ENCODE measurements around the gene STIM1.

STIM1 gene

DNA sequence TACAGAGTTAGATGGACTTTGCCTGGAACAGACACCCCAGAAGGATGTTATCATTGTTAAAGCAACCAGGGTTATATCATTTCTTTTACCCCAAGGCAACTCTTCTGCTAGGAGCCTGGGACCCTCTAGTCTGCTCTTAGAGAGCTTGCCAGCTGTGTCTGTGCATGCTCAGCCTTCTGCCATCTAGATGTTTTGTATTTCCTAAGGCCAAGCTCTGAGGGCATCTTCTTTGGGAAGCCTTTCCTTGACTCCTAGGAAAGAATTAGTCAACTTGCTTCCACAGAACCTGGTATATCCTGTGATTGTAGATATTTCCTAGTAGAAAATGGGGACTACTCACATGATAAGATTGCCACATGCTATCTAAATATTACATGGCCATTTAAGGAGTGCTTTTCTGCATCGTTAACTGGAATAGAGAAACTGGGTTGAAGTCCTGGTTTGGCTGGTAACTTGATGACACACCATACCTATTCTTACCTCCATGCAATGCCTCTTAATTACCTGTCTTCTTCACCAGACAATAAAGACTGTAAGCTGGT is 87.6 kb downstream of the STIM1 start:
- no peak for DNase-seq (ENCODE audit: low read depth, low spot score)
- H3K9me3 ChIP-seq (ENCODE audit: insufficient read depth, low read length) = no peaks in the 10 kb centered on the region
- H3K9ac ChIP-seq (ENCODE audit: insufficient read length, low read depth) = no peak overlapping the region
- no peak for TF ChIP-seq ZNF274 (IDR thresholded peaks at IDR 0.05; ENCODE audit: low read depth, low read length)
- no peak for TF ChIP-seq SUZ12 (IDR thresholded peaks at IDR 0.05; ENCODE audit: extremely low read depth, insufficient read depth, insufficient read length)
- TF ChIP-seq YY1 (IDR thresholded peaks at IDR 0.05; ENCODE audit: insufficient read depth, insufficient read length) = no peak
- no peak overlapping the region for H3K4me3 ChIP-seq (ENCODE audit: insufficient read length, low read depth)
- H3K36me3 ChIP-seq (ENCODE audit: insufficient read depth, insufficient read length, low read length) = no peaks in the 10 kb centered on the region
- H3K4me1 ChIP-seq (ENCODE audit: insufficient read depth, insufficient read length) = no peaks in the 10 kb centered on the region
- no peaks in the 10 kb centered on the region for H3K27me3 ChIP-seq (ENCODE audit: insufficient read depth, insufficient read length)

DNA sequence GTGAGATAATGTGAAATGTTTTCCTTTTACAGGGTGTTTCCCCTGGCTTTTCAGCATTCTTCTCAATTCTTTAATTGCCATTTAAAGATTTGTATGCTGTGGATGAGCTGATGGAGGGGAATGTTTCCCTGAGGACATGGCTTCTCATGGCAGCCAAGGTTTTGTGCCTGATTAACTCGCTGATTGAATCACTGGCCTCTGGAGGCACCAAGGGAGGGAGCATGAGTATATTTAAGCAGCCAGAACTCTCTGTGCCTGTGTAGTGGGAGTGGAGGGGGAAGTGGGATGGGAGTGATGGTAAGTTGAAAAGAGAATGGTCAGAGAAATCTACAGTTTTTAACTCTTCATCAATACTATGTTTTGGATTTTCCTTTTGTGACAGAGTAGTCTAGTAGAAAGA is 88.7 kb downstream of the STIM1 start:
- no peaks in the 10 kb centered on the region for H3K9me3 ChIP-seq (ENCODE audit: insufficient read depth, low read length)
- no peak for TF ChIP-seq YY1 (IDR thresholded peaks at IDR 0.05; ENCODE audit: insufficient read depth, insufficient read length)
- no peak for TF ChIP-seq ZNF274 (IDR thresholded peaks at IDR 0.05; ENCODE audit: low read depth, low read length)
- TF ChIP-seq SUZ12 (IDR thresholded peaks at IDR 0.05; ENCODE audit: extremely low read depth, insufficient read depth, insufficient read length) = no peak
- H3K36me3 ChIP-seq (ENCODE audit: insufficient read depth, insufficient read length, low read length) = no peaks in the 10 kb centered on the region
- DNase-seq (ENCODE audit: low read depth, low spot score) = no peak
- no peak overlapping the region for H3K9ac ChIP-seq (ENCODE audit: insufficient read length, low read depth)
- H3K4me1 ChIP-seq (ENCODE audit: insufficient read depth, insufficient read length) = no peaks in the 10 kb centered on the region
- no peak overlapping the region for H3K4me3 ChIP-seq (ENCODE audit: insufficient read length, low read depth)
- H3K27me3 ChIP-seq (ENCODE audit: insufficient read depth, insufficient read length) = no peaks in the 10 kb centered on the region

DNA sequence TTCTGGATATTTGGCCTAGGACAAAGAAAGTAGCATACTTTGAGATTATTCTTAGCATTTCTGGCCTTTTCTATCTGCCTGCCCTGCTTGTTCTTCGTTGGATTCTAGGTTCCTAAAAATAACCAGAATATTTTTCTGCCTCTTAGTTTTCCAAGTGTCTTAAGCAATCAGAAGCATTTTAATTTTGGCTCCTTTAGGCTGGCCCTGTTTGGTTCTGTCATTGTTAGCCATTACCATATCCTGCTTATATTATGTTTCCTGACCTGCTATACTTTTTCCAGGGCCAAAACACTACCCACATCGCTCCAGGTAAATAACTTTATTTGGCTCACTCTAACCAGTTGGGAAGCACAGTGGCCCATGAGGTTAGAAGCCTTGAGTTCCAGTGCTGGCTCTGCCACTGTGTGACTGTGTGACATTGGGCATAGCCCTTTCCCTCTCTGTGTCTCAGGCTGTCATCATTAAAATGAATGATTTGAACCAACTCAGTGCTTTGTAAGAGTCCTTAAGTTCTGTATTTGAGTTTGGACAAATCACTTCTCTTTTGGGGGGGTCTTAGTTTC is 91.1 kb downstream of the STIM1 start:
- Histone ChIP-seq H3K27me3 (ENCODE audit: insufficient read depth, insufficient read length) (no peaks in the 10 kb centered on the region), H3K4me1 (ENCODE audit: insufficient read depth, insufficient read length) (no peaks in the 10 kb centered on the region), H3K9me3 (ENCODE audit: insufficient read depth, low read length) (no peaks in the 10 kb centered on the region), H3K36me3 (ENCODE audit: insufficient read depth, insufficient read length, low read length) (no peaks in the 10 kb centered on the region), H3K4me3 (ENCODE audit: insufficient read length, low read depth) (no peak overlapping the region), H3K9ac (ENCODE audit: insufficient read length, low read depth) (no peak overlapping the region)
- no peak for DNase-seq (ENCODE audit: low read depth, low spot score)
- TF ChIP-seq SUZ12 (IDR thresholded peaks at IDR 0.05; ENCODE audit: extremely low read depth, insufficient read depth, insufficient read length) (no peak), YY1 (IDR thresholded peaks at IDR 0.05; ENCODE audit: insufficient read depth, insufficient read length) (no peak), ZNF274 (IDR thresholded peaks at IDR 0.05; ENCODE audit: low read depth, low read length) (no peak)

DNA sequence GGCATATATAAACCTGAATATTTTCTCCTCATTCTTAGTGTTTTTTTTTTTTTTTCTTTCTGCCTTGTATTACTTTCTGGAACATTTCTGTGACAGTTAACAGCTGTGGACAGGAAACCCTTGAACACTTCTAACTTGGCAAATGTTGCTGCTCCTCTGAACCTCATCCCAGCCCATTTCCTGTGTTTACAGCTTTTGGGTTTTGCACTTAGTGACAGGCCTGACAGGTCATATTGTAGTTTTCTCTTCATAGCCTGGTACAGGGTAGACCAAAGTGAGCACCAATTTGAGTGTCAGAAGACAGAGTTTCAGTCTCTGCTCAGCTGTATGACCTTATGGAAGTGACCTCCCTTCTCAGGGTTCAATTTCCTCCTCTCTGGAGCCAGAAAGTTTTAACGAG is 91.6 kb downstream of the STIM1 start:
- H3K27me3 ChIP-seq (ENCODE audit: insufficient read depth, insufficient read length) = no peaks in the 10 kb centered on the region
- no peak overlapping the region for H3K9ac ChIP-seq (ENCODE audit: insufficient read length, low read depth)
- H3K9me3 ChIP-seq (ENCODE audit: insufficient read depth, low read length) = no peaks in the 10 kb centered on the region
- H3K4me1 ChIP-seq (ENCODE audit: insufficient read depth, insufficient read length) = no peaks in the 10 kb centered on the region
- no peak for DNase-seq (ENCODE audit: low read depth, low spot score)
- H3K4me3 ChIP-seq (ENCODE audit: insufficient read length, low read depth) = no peak overlapping the region
- no peaks in the 10 kb centered on the region for H3K36me3 ChIP-seq (ENCODE audit: insufficient read depth, insufficient read length, low read length)
- TF ChIP-seq YY1 (IDR thresholded peaks at IDR 0.05; ENCODE audit: insufficient read depth, insufficient read length) (no peak), SUZ12 (IDR thresholded peaks at IDR 0.05; ENCODE audit: extremely low read depth, insufficient read depth, insufficient read length) (no peak), ZNF274 (IDR thresholded peaks at IDR 0.05; ENCODE audit: low read depth, low read length) (no peak)

DNA sequence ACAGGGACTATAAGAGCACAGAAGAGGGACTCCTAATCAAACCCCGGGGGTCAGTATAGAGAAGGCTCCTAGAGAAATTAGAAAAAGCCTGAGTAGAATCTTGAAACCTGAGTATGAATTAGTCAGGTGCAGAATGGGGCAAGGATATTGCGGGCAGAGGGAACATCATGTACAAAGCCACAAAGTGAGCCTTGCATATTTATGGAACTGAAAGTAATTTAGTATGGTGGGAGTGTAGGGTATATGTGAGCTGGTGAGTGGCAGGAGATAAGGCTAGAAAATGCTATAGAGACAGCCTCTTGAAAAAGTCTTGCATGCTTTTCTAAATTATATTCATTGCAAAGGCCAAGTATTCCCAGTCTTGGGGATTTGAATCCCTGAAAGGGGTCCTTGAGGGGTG is 93.7 kb downstream of the STIM1 start:
- DNase-seq (ENCODE audit: low read depth, low spot score) = no peak
- Histone ChIP-seq H3K36me3 (ENCODE audit: insufficient read depth, insufficient read length, low read length) (no peaks in the 10 kb centered on the region), H3K27me3 (ENCODE audit: insufficient read depth, insufficient read length) (no peaks in the 10 kb centered on the region), H3K9ac (ENCODE audit: insufficient read length, low read depth) (no peak overlapping the region), H3K4me1 (ENCODE audit: insufficient read depth, insufficient read length) (no peaks in the 10 kb centered on the region), H3K9me3 (ENCODE audit: insufficient read depth, low read length) (no peaks in the 10 kb centered on the region), H3K4me3 (ENCODE audit: insufficient read length, low read depth) (no peak overlapping the region)
- TF ChIP-seq YY1 (IDR thresholded peaks at IDR 0.05; ENCODE audit: insufficient read depth, insufficient read length) (no peak), ZNF274 (IDR thresholded peaks at IDR 0.05; ENCODE audit: low read depth, low read length) (no peak), SUZ12 (IDR thresholded peaks at IDR 0.05; ENCODE audit: extremely low read depth, insufficient read depth, insufficient read length) (no peak)

DNA sequence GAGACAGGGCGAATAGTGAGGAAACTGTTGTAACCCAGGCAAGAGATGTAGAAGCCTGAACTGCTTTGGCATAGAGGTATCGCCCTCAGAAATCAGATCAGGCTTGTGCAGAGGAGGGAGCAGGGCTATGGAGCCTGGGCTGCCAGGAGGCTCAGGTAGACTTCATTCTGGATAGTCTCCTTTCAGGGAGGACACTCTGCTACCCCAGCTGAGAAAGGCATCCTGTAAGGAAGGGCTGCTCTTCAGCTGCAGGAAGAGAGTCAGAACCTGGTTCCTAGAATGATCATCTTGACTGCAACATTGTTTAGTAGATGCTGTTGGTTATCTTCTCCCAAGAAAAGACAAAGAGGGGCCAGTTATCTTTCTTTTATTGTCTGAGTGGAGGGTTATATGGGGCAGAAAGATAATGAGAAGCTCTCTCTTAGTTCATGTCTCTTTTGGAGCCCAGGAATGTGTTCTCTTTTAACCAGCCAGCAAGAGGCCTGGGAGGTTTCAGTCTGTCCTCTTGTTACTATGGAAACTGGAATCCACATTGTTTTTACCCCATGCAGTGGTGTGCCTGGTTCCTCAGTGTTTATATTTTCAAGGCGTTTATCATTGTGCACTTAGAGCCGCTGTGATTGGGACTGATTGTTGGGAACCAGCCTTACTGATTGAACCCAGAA is 95.7 kb downstream of the STIM1 start:
- no peak overlapping the region for H3K4me3 ChIP-seq (ENCODE audit: insufficient read length, low read depth)
- H3K9me3 ChIP-seq (ENCODE audit: insufficient read depth, low read length) = no peaks in the 10 kb centered on the region
- H3K27me3 ChIP-seq (ENCODE audit: insufficient read depth, insufficient read length) = no peaks in the 10 kb centered on the region
- no peaks in the 10 kb centered on the region for H3K4me1 ChIP-seq (ENCODE audit: insufficient read depth, insufficient read length)
- no peak overlapping the region for H3K9ac ChIP-seq (ENCODE audit: insufficient read length, low read depth)
- H3K36me3 ChIP-seq (ENCODE audit: insufficient read depth, insufficient read length, low read length) = no peaks in the 10 kb centered on the region
- TF ChIP-seq YY1 (IDR thresholded peaks at IDR 0.05; ENCODE audit: insufficient read depth, insufficient read length) (no peak), SUZ12 (IDR thresholded peaks at IDR 0.05; ENCODE audit: extremely low read depth, insufficient read depth, insufficient read length) (no peak), ZNF274 (IDR thresholded peaks at IDR 0.05; ENCODE audit: low read depth, low read length) (no peak)
- DNase-seq (ENCODE audit: low read depth, low spot score) = peak; percentile 57

DNA sequence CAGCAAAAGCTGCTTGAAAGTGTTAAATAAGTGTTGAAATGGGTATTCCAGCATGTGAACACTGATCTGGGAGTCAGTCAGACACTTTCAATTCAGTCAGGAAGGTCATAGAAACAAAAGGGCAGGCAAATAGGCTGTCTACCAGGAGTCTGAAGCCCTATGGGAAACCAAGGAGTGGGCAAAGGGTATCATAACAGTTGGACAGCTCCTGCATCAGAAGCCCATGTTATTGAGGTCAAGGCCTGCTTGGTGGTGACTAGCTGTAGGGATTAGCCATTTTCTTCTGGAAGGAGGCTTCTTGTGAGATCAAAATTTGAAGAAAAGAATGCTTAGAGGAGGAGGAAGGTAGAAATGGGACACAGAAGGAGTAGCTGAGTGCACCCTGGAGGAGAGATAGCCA is 97.3 kb downstream of the STIM1 start:
- DNase-seq (ENCODE audit: low read depth, low spot score) = no peak
- H3K27me3 ChIP-seq (ENCODE audit: insufficient read depth, insufficient read length) = no peaks in the 10 kb centered on the region
- no peak overlapping the region for H3K4me3 ChIP-seq (ENCODE audit: insufficient read length, low read depth)
- no peak for TF ChIP-seq ZNF274 (IDR thresholded peaks at IDR 0.05; ENCODE audit: low read depth, low read length)
- TF ChIP-seq YY1 (IDR thresholded peaks at IDR 0.05; ENCODE audit: insufficient read depth, insufficient read length) = no peak
- TF ChIP-seq SUZ12 (IDR thresholded peaks at IDR 0.05; ENCODE audit: extremely low read depth, insufficient read depth, insufficient read length) = no peak
- no peak overlapping the region for H3K9ac ChIP-seq (ENCODE audit: insufficient read length, low read depth)
- no peaks in the 10 kb centered on the region for H3K9me3 ChIP-seq (ENCODE audit: insufficient read depth, low read length)
- no peaks in the 10 kb centered on the region for H3K4me1 ChIP-seq (ENCODE audit: insufficient read depth, insufficient read length)
- H3K36me3 ChIP-seq (ENCODE audit: insufficient read depth, insufficient read length, low read length) = no peaks in the 10 kb centered on the region
